ENCODE measurements around the gene ATG4B. TPM values are rescaled to one million over a fixed set of nuclear protein-coding genes. Genes with fewer than 3 reads are reported as not detected.

ATG4B gene
- total and polyA plus RNA-seq, 2 of the 4 experiments (the other 2 are of a cell fraction), result 113 to 146 TPM

- Histone ChIP-seq H3K4ac (ENCODE audit: low read depth, low read length) (no peak overlapping the region), H3K27ac (ENCODE audit: insufficient read depth, low read length) (no peak overlapping the region), H2BK15ac (ENCODE audit: low read depth, low read length) (no peak overlapping the region), H3K9me3 (ENCODE audit: control insufficient read depth, insufficient read depth, low read length) (no peaks in the 10 kb centered on the region), H3K56ac (ENCODE audit: extremely low read depth, insufficient read depth, low read length) (no peak overlapping the region), H3K27me3 (ENCODE audit: control insufficient read depth, insufficient read depth, low read length) (no peaks in the 10 kb centered on the region), H3K23ac (ENCODE audit: low read depth, low read length) (no peak overlapping the region), H4K91ac (ENCODE audit: insufficient read depth, low read depth, low read length) (no peak overlapping the region), H3K4me3 (ENCODE audit: insufficient read depth, low read depth, low read length) (no peak overlapping the region), H3K4me1 (ENCODE audit: control insufficient read depth, insufficient read depth, low read length) (peaks cover 2% of the 10 kb centered on the region; the same call in 1 of the 2 replicates), H2AK5ac (ENCODE audit: low read depth, low read length) (no peak overlapping the region), H3K9ac (ENCODE audit: low read depth, low read length) (no peak overlapping the region), H3K79me1 (ENCODE audit: low read depth in 1 of 2, low read length in 2 of 2) (peaks cover 18 to 72% of the 10 kb centered on the region in 2 experiments), H2AFZ (replicated peaks; ENCODE audit: low read length, poor library complexity) (no peak overlapping the region), H2BK20ac (ENCODE audit: low read depth, low read length) (no peak overlapping the region), H3K36me3 (ENCODE audit: control insufficient read depth, insufficient read depth, low read length) (peaks cover 3% of the 10 kb centered on the region), H3K18ac (ENCODE audit: low read depth, low read length) (no peak overlapping the region), H2BK5ac (ENCODE audit: low read depth, low read length, poor library complexity, severe bottlenecking) (no peak overlapping the region), H4K8ac (ENCODE audit: low read depth in 2 of 2, low read length in 2 of 2) (no peak overlapping the region), H4K5ac (ENCODE audit: low read depth, low read length) (no peak overlapping the region), H4K20me1 (ENCODE audit: insufficient read depth, low read length) (peaks cover 72% of the 10 kb centered on the region), H3K14ac (replicated peaks; ENCODE audit: low read depth, low read length) (no peak overlapping the region), H2AK9ac (replicated peaks; ENCODE audit: low read depth, low read length, poor library complexity) (no peak overlapping the region), H3K9me1 (ENCODE audit: insufficient read depth, low read length) (peaks cover 11% of the 10 kb centered on the region), H2BK120ac (ENCODE audit: low read depth, low read length) (no peak overlapping the region), H3K4me2 (ENCODE audit: low read depth, low read length) (no peak overlapping the region)
- ChIA-PET POLR2A (ENCODE audit: unreplicated experiment) (no interaction called here), CTCF (interaction anchor here (0.6 to 1.5 kb wide), 2 partner anchors 13 to 194 kb away, joined by 3 to 5 read pairs; no protein-coding TSS in a partner anchor)
- TF ChIP-seq BHLHE40 (IDR thresholded peaks at IDR 0.05; ENCODE audit: low read depth, low read length), result no peak
- TF ChIP-seq NFE2L2 (IDR thresholded peaks at IDR 0.05; ENCODE audit: low read depth, low read length), result no peak
- no peak for TF ChIP-seq SMC3 (IDR thresholded peaks at IDR 0.05; ENCODE audit: low read depth, low read length)
- no peak for TF ChIP-seq MAZ (IDR thresholded peaks at IDR 0.05; ENCODE audit: borderline replicate concordance, low read depth, low read length)
- TF ChIP-seq, protein P1, sequence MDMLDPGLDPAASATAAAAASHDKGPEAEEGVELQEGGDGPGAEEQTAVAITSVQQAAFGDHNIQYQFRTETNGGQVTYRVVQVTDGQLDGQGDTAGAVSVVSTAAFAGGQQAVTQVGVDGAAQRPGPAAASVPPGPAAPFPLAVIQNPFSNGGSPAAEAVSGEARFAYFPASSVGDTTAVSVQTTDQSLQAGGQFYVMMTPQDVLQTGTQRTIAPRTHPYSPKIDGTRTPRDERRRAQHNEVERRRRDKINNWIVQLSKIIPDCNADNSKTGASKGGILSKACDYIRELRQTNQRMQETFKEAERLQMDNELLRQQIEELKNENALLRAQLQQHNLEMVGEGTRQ (IDR thresholded peaks at IDR 0.05; ENCODE audit: low read depth, low read length), result no peak
- TF ChIP-seq, protein P2, sequence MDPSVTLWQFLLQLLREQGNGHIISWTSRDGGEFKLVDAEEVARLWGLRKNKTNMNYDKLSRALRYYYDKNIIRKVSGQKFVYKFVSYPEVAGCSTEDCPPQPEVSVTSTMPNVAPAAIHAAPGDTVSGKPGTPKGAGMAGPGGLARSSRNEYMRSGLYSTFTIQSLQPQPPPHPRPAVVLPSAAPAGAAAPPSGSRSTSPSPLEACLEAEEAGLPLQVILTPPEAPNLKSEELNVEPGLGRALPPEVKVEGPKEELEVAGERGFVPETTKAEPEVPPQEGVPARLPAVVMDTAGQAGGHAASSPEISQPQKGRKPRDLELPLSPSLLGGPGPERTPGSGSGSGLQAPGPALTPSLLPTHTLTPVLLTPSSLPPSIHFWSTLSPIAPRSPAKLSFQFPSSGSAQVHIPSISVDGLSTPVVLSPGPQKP (IDR thresholded peaks at IDR 0.05; ENCODE audit: borderline replicate concordance, low read depth, low read length), result no peak
- TF ChIP-seq POLR2A (IDR thresholded peaks at IDR 0.05; ENCODE audit: low read depth, low read length), result no peak
- TF ChIP-seq RFX5 (IDR thresholded peaks at IDR 0.05; ENCODE audit: low read depth, low read length), result no peak
- no peak for TF ChIP-seq RCOR1 (IDR thresholded peaks at IDR 0.05; ENCODE audit: insufficient replicate concordance, low read length)
- TF ChIP-seq RAD21 (IDR thresholded peaks at IDR 0.05; ENCODE audit: low read length), result no peak
- no peak for TF ChIP-seq CEBPB (IDR thresholded peaks at IDR 0.05; ENCODE audit: low read depth, low read length)
- TF ChIP-seq CTCF (conservative IDR thresholded peaks at IDR 0.05; ENCODE audit: low read depth, low read length), result no peak
- no peak for TF ChIP-seq CHD1 (IDR thresholded peaks at IDR 0.05; ENCODE audit: low read depth, low read length)
- no peak for TF ChIP-seq MAFK (IDR thresholded peaks at IDR 0.05; ENCODE audit: low read depth, low read length)
- no peak for TF ChIP-seq MXI1 (IDR thresholded peaks at IDR 0.05; ENCODE audit: borderline replicate concordance, low read depth, low read length)
- TF ChIP-seq FOS (IDR thresholded peaks at IDR 0.05; ENCODE audit: low read depth, low read length), result no peak
- DNase-seq (no peak), ATAC-seq (ENCODE audit: low read depth) (no peak)
- WGBS, 2 experiments (ENCODE audit: extremely low coverage in 2 of 2, insufficient read length in 1 of 2), result 81% methylated on average over 4 of the region's 14 CpGs; no CpG with 5 or more reads in 1 of the 2 experiments
- dilution Hi-C loops (cut with HindIII; ENCODE audit: low sequenced_read_pairs, unreplicated experiment) (no loop called here), intact Hi-C loops (cut with micrococcal nuclease) (no loop called here), in situ Hi-C loops (cut with MboI; ENCODE audit: low sequenced_read_pairs) (no loop called here)
- no TSS peak for BruUV-seq (replicated peaks)
Measured at GRCh38 chr2:241645915-241646645, 8.6 kb downstream of the ATG4B start.
